GM21423 (cell line): ENCODE results near the gene TIFAB.

Source experiments
- ATAC-seq: cut with Tn5 transposase; IDR thresholded peaks from one replicate; pipeline ENCODE4 v1.9.1; 2021; ENCODE audit warnings: mild to moderate bottlenecking, moderate library complexity; ENCODE audit not compliant: unreplicated experiment

TIFAB gene

GRCh38 chr5:135482381-135482933, 30.3 kb upstream of the TIFAB start:
- ATAC-seq: no peak

- ATAC-seq: no peak
Measured at GRCh38 chr5:135481909-135482311, 29.8 kb upstream of the TIFAB start.

- no peak for ATAC-seq
Measured at GRCh38 chr5:135481387-135481786, 29.2 kb upstream of the TIFAB start.

GRCh38 chr5:135480511-135480910, 28.4 kb upstream of the TIFAB start:
- no peak for ATAC-seq

- ATAC-seq: no peak
Measured at GRCh38 chr5:135478938-135479337, 26.8 kb upstream of the TIFAB start.

- ATAC-seq: no peak
Measured at GRCh38 chr5:135477613-135478066, 25.5 kb upstream of the TIFAB start.

GRCh38 chr5:135476615-135477581, 24.7 kb upstream of the TIFAB start:
- ATAC-seq: no peak

- no peak for ATAC-seq
Measured at GRCh38 chr5:135473956-135474670, 22.0 kb upstream of the TIFAB start.

- no peak for ATAC-seq
Measured at GRCh38 chr5:135472141-135472540, 20.0 kb upstream of the TIFAB start.

- no peak for ATAC-seq
Measured at GRCh38 chr5:135471726-135472125, 19.6 kb upstream of the TIFAB start.

GRCh38 chr5:135469911-135470310, 17.8 kb upstream of the TIFAB start:
- no peak for ATAC-seq

- no peak for ATAC-seq
Measured at GRCh38 chr5:135468541-135468940, 16.4 kb upstream of the TIFAB start.

GRCh38 chr5:135467871-135468485, 15.8 kb upstream of the TIFAB start:
- ATAC-seq: no peak

GRCh38 chr5:135467051-135467625, 15.0 kb upstream of the TIFAB start:
- no peak for ATAC-seq

GRCh38 chr5:135466178-135467050, 14.3 kb upstream of the TIFAB start:
- ATAC-seq: peak; percentile 65

- ATAC-seq: no peak
Measured at GRCh38 chr5:135465391-135466122, 13.4 kb upstream of the TIFAB start.

- ATAC-seq: peak; percentile 59
Measured at GRCh38 chr5:135462304-135462703, 10.2 kb upstream of the TIFAB start.

- ATAC-seq: no peak
Measured at GRCh38 chr5:135461481-135462151, 9.5 kb upstream of the TIFAB start.
